Mononuclear cell (primary cell): ENCODE data around the gene RPS10. TPM values are rescaled to one million over a fixed set of nuclear protein-coding genes. Genes with fewer than 3 reads are reported as not detected.
"Not testable (repeated sequence)": the region's sequence is repeated elsewhere in the genome, so short reads cannot be mapped to it uniquely, and the experiment has no call there.

Experiments
- H3K27me3 ChIP-seq: 2 replicates; pipeline ENCODE4 v1.6.0; 2011; ENCODE audit warnings: low read length, control low read depth; ENCODE audit not compliant: insufficient read depth
- H3K4me1 ChIP-seq: 2 replicates; pipeline ENCODE4 v1.5.1; 2011; ENCODE audit warnings: mild to moderate bottlenecking, low read length, control low read depth; ENCODE audit not compliant: insufficient read depth
- H3K4me3 ChIP-seq: 2 replicates; pipeline ENCODE4 v1.5.1; 2011; ENCODE audit warnings: mild to moderate bottlenecking, low read length, moderate library complexity
- H3K9me3 ChIP-seq: 2 replicates; pipeline ENCODE4 v1.5.1; 2011; ENCODE audit warnings: low read depth, mild to moderate bottlenecking, control low read depth, low read length
- total RNA-seq: library from RNA; depleted of rRNA; stranded (reverse); fragments of >200 nt; gene quantifications from one replicate; pipeline ENCODE4 v1.2.3, GENCODE V29; 2012

RPS10 gene
- total RNA-seq, 1 donor = 4,222 TPM

GRCh38 chr6:34424200-34425131, 1.4 kb downstream of the RPS10 start:
- no peaks in the 10 kb centered on the region for H3K9me3 ChIP-seq
- peaks cover 24% of the 10 kb centered on the region for H3K4me1 ChIP-seq
- H3K4me3 ChIP-seq = peak overlapping the region; percentile 62
- H3K27me3 ChIP-seq = no peaks in the 10 kb centered on the region

- no peak overlapping the region for H3K4me3 ChIP-seq
- H3K4me1 ChIP-seq = peaks cover 24% of the 10 kb centered on the region
- H3K9me3 ChIP-seq = no peaks in the 10 kb centered on the region
- H3K27me3 ChIP-seq = no peaks in the 10 kb centered on the region
Observed at GRCh38 chr6:34423254-34423653, 2.6 kb downstream of the RPS10 start.

- Histone ChIP-seq H3K27me3 (no peaks in the 10 kb centered on the region), H3K4me3 (no peak overlapping the region), H3K9me3 (no peaks in the 10 kb centered on the region), H3K4me1 (peaks cover 3% of the 10 kb centered on the region)
Observed at GRCh38 chr6:34418367-34418766, 7.5 kb downstream of the RPS10 start.

- no peak overlapping the region for H3K4me3 ChIP-seq
- H3K4me1 ChIP-seq = peaks cover 3% of the 10 kb centered on the region
- H3K27me3 ChIP-seq = no peaks in the 10 kb centered on the region
- no peaks in the 10 kb centered on the region for H3K9me3 ChIP-seq
Observed at GRCh38 chr6:34416877-34417371, 8.9 kb downstream of the RPS10 start.

GRCh38 chr6:34414999-34415858, 10.6 kb downstream of the RPS10 start:
- Histone ChIP-seq H3K4me3 (no peak overlapping the region), H3K4me1 (peaks cover 3% of the 10 kb centered on the region), H3K27me3 (no peaks in the 10 kb centered on the region), H3K9me3 (no peaks in the 10 kb centered on the region)

- no peaks in the 10 kb centered on the region for H3K27me3 ChIP-seq
- no peak overlapping the region for H3K4me3 ChIP-seq
- H3K4me1 ChIP-seq = peaks cover 3% of the 10 kb centered on the region
Observed at GRCh38 chr6:34412643-34413214, 13.1 kb downstream of the RPS10 start.

GRCh38 chr6:34412016-34412415, 13.9 kb downstream of the RPS10 start:
- H3K9me3 ChIP-seq = no peaks in the 10 kb centered on the region
- no peak overlapping the region for H3K4me3 ChIP-seq
- H3K27me3 ChIP-seq = no peaks in the 10 kb centered on the region
- peaks cover 3% of the 10 kb centered on the region for H3K4me1 ChIP-seq

More at GRCh38 chr6:34412643-34413214, 13.1 kb downstream of the RPS10 start:
- no peaks in the 10 kb centered on the region for H3K9me3 ChIP-seq

GRCh38 chr6:34407915-34408314, 18.0 kb downstream of the RPS10 start:
- H3K27me3 ChIP-seq, H3K4me3 ChIP-seq, H3K9me3 ChIP-seq, H3K4me1 ChIP-seq: not testable (repeated sequence)

GRCh38 chr6:34396518-34396917, 29.4 kb downstream of the RPS10 start:
- Histone ChIP-seq H3K27me3 (no peaks in the 10 kb centered on the region), H3K4me3 (no peak overlapping the region), H3K9me3 (no peaks in the 10 kb centered on the region), H3K4me1 (peaks cover 16% of the 10 kb centered on the region)

GRCh38 chr6:34393966-34394305, 31.9 kb downstream of the RPS10 start:
- peaks cover 35% of the 10 kb centered on the region for H3K4me1 ChIP-seq
- H3K27me3 ChIP-seq = no peaks in the 10 kb centered on the region
- no peak overlapping the region for H3K4me3 ChIP-seq
- no peaks in the 10 kb centered on the region for H3K9me3 ChIP-seq

- H3K9me3 ChIP-seq = no peaks in the 10 kb centered on the region
- peak overlapping the region; percentile 88 for H3K4me3 ChIP-seq
- H3K27me3 ChIP-seq = no peaks in the 10 kb centered on the region
- peaks cover 36% of the 10 kb centered on the region for H3K4me1 ChIP-seq
Observed at GRCh38 chr6:34393191-34393965, 32.5 kb downstream of the RPS10 start.

- Histone ChIP-seq H3K4me3 (peak within 1 kb of the TSS; percentile 88), H3K9me3 (no peaks in the 10 kb centered on the region), H3K27me3 (no peaks in the 10 kb centered on the region), H3K4me1 (peaks cover 36% of the 10 kb centered on the region)
Observed at GRCh38 chr6:34392497-34393190, 33.2 kb downstream of the RPS10 start, which contains the start of gene NUDT3. Gene NUDT3 (minus strand): TSS chr6:34392669. CDS start chr6:34392362, 307 bp downstream.

- Histone ChIP-seq H3K9me3 (no peaks in the 10 kb centered on the region), H3K27me3 (no peaks in the 10 kb centered on the region), H3K4me3 (peak overlapping the region; percentile 88), H3K4me1 (peaks cover 36% of the 10 kb centered on the region)
Observed at GRCh38 chr6:34391786-34392496, 33.9 kb downstream of the RPS10 start.
